ENCODE data around the gene PGLYRP1.

The PGLYRP1 gene

GRCh38 chr19:45999653-46000121 lies 23.2 kb downstream of the PGLYRP1 start:
- DNase-seq: no peak

- DNase-seq: no peak
Measured at GRCh38 chr19:45998834-45999233, 24.0 kb downstream of the PGLYRP1 start.

- no peak for DNase-seq
Measured at GRCh38 chr19:45996933-45997332, 25.9 kb downstream of the PGLYRP1 start.

- no peak for DNase-seq
Measured at GRCh38 chr19:45995715-45996385, 27.0 kb downstream of the PGLYRP1 start.

GRCh38 chr19:45994998-45995714 lies 27.7 kb downstream of the PGLYRP1 start, which contains the start of gene CCDC61:
Gene CCDC61, plus strand, starts transcription at chr19:45995467. Its CDS starts 7,552 bp downstream, at chr19:46003019.
- DNase-seq: peak; percentile 96

- no peak for DNase-seq
Measured at GRCh38 chr19:45994456-45994997, 28.3 kb downstream of the PGLYRP1 start.

GRCh38 chr19:45990113-45990728 lies 32.6 kb downstream of the PGLYRP1 start:
- DNase-seq: no peak

- DNase-seq: no peak
Measured at GRCh38 chr19:45985321-45985720, 37.5 kb downstream of the PGLYRP1 start.

GRCh38 chr19:45981350-45981749 lies 41.5 kb downstream of the PGLYRP1 start:
- DNase-seq: no peak

- no peak for DNase-seq
Measured at GRCh38 chr19:45978156-45978555, 44.7 kb downstream of the PGLYRP1 start.

- DNase-seq: no peak
Measured at GRCh38 chr19:45976178-45976577, 46.7 kb downstream of the PGLYRP1 start.

GRCh38 chr19:45975306-45976070 lies 47.4 kb downstream of the PGLYRP1 start:
- DNase-seq: no peak

GRCh38 chr19:45973553-45974338 lies 49.1 kb downstream of the PGLYRP1 start, which contains the start of gene NOVA2:
Gene NOVA2, minus strand, starts transcription at chr19:45973865. Its CDS starts 514 bp downstream, at chr19:45973351.
- DNase-seq: no peak

GRCh38 chr19:45972947-45973540 lies 49.8 kb downstream of the PGLYRP1 start:
- no peak for DNase-seq

- peak; percentile 31 for DNase-seq
Measured at GRCh38 chr19:45972081-45972946, 50.5 kb downstream of the PGLYRP1 start.

GRCh38 chr19:45971260-45971902 lies 51.5 kb downstream of the PGLYRP1 start:
- no peak for DNase-seq

GRCh38 chr19:45969676-45970075 lies 53.2 kb downstream of the PGLYRP1 start:
- DNase-seq: no peak
